A549 (cell line): ENCODE measurements around the gene PCNX1. TPM values are rescaled to one million over a fixed set of nuclear protein-coding genes. Genes with fewer than 3 reads are reported as not detected.
"Not testable (repeated sequence)": the region's sequence is repeated elsewhere in the genome, so short reads cannot be mapped to it uniquely, and the experiment has no call there.

Source experiments
- ATAC-seq, 2 experiments: fragments of 200-7000 bp in 1 of 2; fragments of >200 bp in 1 of 2; cut with Nextera tagmentation in 1 of 2; cut with Tn5 transposase in 1 of 2; 3 replicates each; pipeline versions ENCODE4 v1.8.0 to v1.9.1; 2018 to 2020; ENCODE audit warnings: mild to moderate bottlenecking in 1 of 2, moderate library complexity in 1 of 2
- CTCF ChIA-PET: fragments of 300-600 bp; sonication (Branson Sonifier 250); formaldehyde crosslinking; extraction: SDS; loops from one replicate; lab custom pipeline; 2021; ENCODE audit warnings: antibody characterized with exemption, inconsistent platforms; lab: Yijun Ruan, JAX
- POLR2A ChIA-PET: fragments of 350-600 bp; formaldehyde crosslinking; extraction: SDS; loops from one replicate; lab custom pipeline; 2021; ENCODE audit warnings: antibody characterized with exemption, inconsistent platforms; lab: Yijun Ruan, JAX
- DNase-seq, 2 experiments: peaks; one replicate each; pipeline versions ENCODE4 v3.0.0 to v3.0.0-alpha.2; 2011 to 2016; ENCODE audit warnings: low read depth in 1 of 2, low spot score in 1 of 2
- FAIRE-seq: peaks from 2 replicates; lab custom pipeline; 2011; peaks lifted over from hg19 to GRCh38; lab: Jason Lieb, UNC
- H3K27ac ChIP-seq, 2 experiments: fragments of >200 bp; sonication (Bioruptor Twin); formaldehyde crosslinking; 3 replicates each; pipeline ENCODE4 v1.5.1; 2016 to 2017
- H3K4me1 ChIP-seq: fragments of >200 bp; sonication (Bioruptor Twin); formaldehyde crosslinking; 3 replicates; pipeline ENCODE4 v1.6.1; 2016
- H3K4me2 ChIP-seq: fragments of >200 bp; sonication (Bioruptor Twin); formaldehyde crosslinking; 3 replicates; pipeline ENCODE4 v1.6.1; 2016
- H3K4me3 ChIP-seq: fragments of >200 bp; sonication (Bioruptor Twin); formaldehyde crosslinking; 3 replicates; pipeline ENCODE4 v1.5.1; 2016
- H3K9me3 ChIP-seq: fragments of >200 bp; sonication (Bioruptor Twin); formaldehyde crosslinking; 3 replicates; pipeline ENCODE4 v1.6.1; 2016
- BHLHE40 ChIP-seq: IDR thresholded peaks from 2 replicates; pipeline ENCODE4 v1.6.1; 2012; ENCODE audit warnings: low read depth, low read length, inconsistent platforms
- CEBPB ChIP-seq, 2 experiments: fragments of >200 bp in 1 of 2; sonication (Bioruptor Twin) in 1 of 2; formaldehyde crosslinking in 1 of 2; IDR thresholded peaks; 2 replicates each; pipeline ENCODE4 v1.6.1; 2012 to 2016
- CHD4 ChIP-seq: fragments of 200-600 bp; sonication (generic); IDR thresholded peaks from 2 replicates; pipeline ENCODE4 v1.6.1; 2016; ENCODE audit warnings: antibody characterized with exemption, mild to moderate bottlenecking, borderline replicate concordance
- EP300 ChIP-seq, 2 experiments: fragments of >200 bp; sonication (Bioruptor Twin); formaldehyde crosslinking; IDR thresholded peaks; 2 replicates in 1 of 2; 3 replicates in 1 of 2; pipeline ENCODE4 v1.6.1; 2016 to 2017
- FOXS1 ChIP-seq: fragments of 250-450 bp; sonication (Bioruptor Pico); IDR thresholded peaks from 2 replicates; pipeline ENCODE4 v1.5.0; 2020; ENCODE audit warnings: mild to moderate bottlenecking, moderate library complexity
- GATA3 ChIP-seq: IDR thresholded peaks from 2 replicates; pipeline ENCODE4 v1.6.1; 2012; ENCODE audit warnings: borderline replicate concordance
- HEYL ChIP-seq: fragments of 250-450 bp; sonication (Bioruptor Pico); IDR thresholded peaks from 2 replicates; pipeline ENCODE4 v1.8.0; 2021; ENCODE audit warnings: mild to moderate bottlenecking, moderate library complexity
- HOXB5 ChIP-seq: fragments of 250-450 bp; sonication (Bioruptor Pico); IDR thresholded peaks from 2 replicates; pipeline ENCODE4 v1.5.0; 2020; ENCODE audit warnings: mild to moderate bottlenecking, moderate library complexity
- JUN ChIP-seq, 2 experiments: fragments of >200 bp; sonication (Bioruptor Twin); formaldehyde crosslinking; IDR thresholded peaks; 2 replicates in 1 of 2; 3 replicates in 1 of 2; pipeline ENCODE4 v1.6.1; 2016 to 2017
- JUNB ChIP-seq: fragments of >200 bp; sonication (Bioruptor Twin); formaldehyde crosslinking; IDR thresholded peaks from 2 replicates; pipeline ENCODE4 v1.6.1; 2016
- KDM1A ChIP-seq: fragments of 200-600 bp; sonication (generic); IDR thresholded peaks from 2 replicates; pipeline ENCODE4 v1.6.1; 2016; ENCODE audit warnings: low read depth, mild to moderate bottlenecking
- KDM5A ChIP-seq: fragments of 200-600 bp; sonication (generic); IDR thresholded peaks from 2 replicates; pipeline ENCODE4 v1.6.1; 2016; ENCODE audit warnings: antibody characterized with exemption, mild to moderate bottlenecking
- MAFK ChIP-seq: fragments of 450-650 bp; IDR thresholded peaks from 2 replicates; pipeline ENCODE4 v1.6.1; 2014; ENCODE audit not compliant: partially characterized antibody
- MYC ChIP-seq: IDR thresholded peaks from 2 replicates; pipeline ENCODE4 v1.6.1; 2012; ENCODE audit warnings: mild to moderate bottlenecking, inconsistent platforms, low read length, improper control_type of control experiment, borderline replicate concordance
- NFE2L2 ChIP-seq: fragments of 150-350 bp; conservative IDR thresholded peaks from 2 replicates; pipeline ENCODE4 v1.6.1; 2014; ENCODE audit warnings: low read length
- NPAS2 ChIP-seq: fragments of 250-450 bp; sonication (Bioruptor Pico); IDR thresholded peaks from 2 replicates; pipeline ENCODE4 v1.8.0; 2022; ENCODE audit warnings: mild to moderate bottlenecking, moderate library complexity, borderline replicate concordance
- NR3C1 ChIP-seq: fragments of >200 bp; sonication (Bioruptor Twin); formaldehyde crosslinking; IDR thresholded peaks from 3 replicates; pipeline ENCODE4 v1.6.1; 2017
- PHF8 ChIP-seq: fragments of 200-600 bp; sonication (generic); IDR thresholded peaks from 2 replicates; pipeline ENCODE4 v1.6.1; 2016; ENCODE audit warnings: low read depth, mild to moderate bottlenecking, antibody characterized with exemption, moderate library complexity, borderline replicate concordance
- RARB ChIP-seq: fragments of 250-450 bp; sonication (Bioruptor Pico); IDR thresholded peaks from 2 replicates; pipeline ENCODE4 v1.8.0; 2021; ENCODE audit warnings: mild to moderate bottlenecking, moderate library complexity
- RCOR1 ChIP-seq: fragments of 150-350 bp; IDR thresholded peaks from 2 replicates; pipeline ENCODE4 v1.6.1; 2014; ENCODE audit warnings: antibody characterized with exemption, low read length, low read depth
- SMC3 ChIP-seq: fragments of >200 bp; sonication (Bioruptor Twin); formaldehyde crosslinking; IDR thresholded peaks from 3 replicates; pipeline ENCODE4 v1.6.1; 2018; ENCODE audit warnings: inconsistent platforms
- TFCP2L1 ChIP-seq: fragments of 250-450 bp; sonication (Bioruptor Pico); IDR thresholded peaks from 2 replicates; pipeline ENCODE4 v1.5.0; 2021; ENCODE audit warnings: mild to moderate bottlenecking
- TP53 ChIP-seq: fragments of 250-450 bp; sonication (Bioruptor Pico); IDR thresholded peaks from 2 replicates; pipeline ENCODE4 v1.5.0; 2021; ENCODE audit warnings: mild to moderate bottlenecking, moderate library complexity
- ZC3H11A ChIP-seq: fragments of 450-650 bp; IDR thresholded peaks from 2 replicates; pipeline ENCODE4 v1.6.1; 2014; ENCODE audit warnings: antibody characterized with exemption, mild to moderate bottlenecking
- ZFP36 ChIP-seq: fragments of 450-650 bp; IDR thresholded peaks from 2 replicates; pipeline ENCODE4 v1.6.1; 2014; ENCODE audit warnings: borderline replicate concordance; ENCODE audit not compliant: partially characterized antibody
- ZSCAN20 ChIP-seq: fragments of 250-450 bp; sonication (Bioruptor Pico); IDR thresholded peaks from 2 replicates; pipeline ENCODE4 v1.8.0; 2022; ENCODE audit warnings: mild to moderate bottlenecking, moderate library complexity
- WGBS: methylation state at CpG from one replicate; pipeline ENCODE4 v1.1.6; 2017; ENCODE audit errors: missing lambda C conversion rate; 5-methylcytosine and 5-hydroxymethylcytosine counted together
- polyA plus RNA-seq, 4 experiments: library from polyadenylated mRNA; depleted of rRNA in 3 of 4; stranded (reverse); fragments of >200 nt; fragmentation: RNase III in 1 of 4; extraction: RNeasy Plus Mini Kit Qiagen cat#74134 plus additional on column Dnase treatment in 1 of 4; gene quantifications; 2 replicates in 3 of 4; 3 replicates in 1 of 4; pipeline ENCODE4 v1.2.3, GENCODE V29; 2011 to 2017
- TF ChIP-seq, protein P1 (sequence below): fragments of >200 bp; sonication (Bioruptor Twin); formaldehyde crosslinking; IDR thresholded peaks from 3 replicates; pipeline ENCODE4 v1.5.1; 2016
- TF ChIP-seq, protein P2 (sequence below): fragments of 250-450 bp; sonication (Bioruptor Pico); IDR thresholded peaks from 2 replicates; pipeline ENCODE4 v1.5.0; 2020; ENCODE audit warnings: low read depth, mild to moderate bottlenecking, moderate library complexity
- TF ChIP-seq, protein P3 (sequence below): fragments of 450-650 bp; IDR thresholded peaks from 2 replicates; pipeline ENCODE4 v1.6.1; 2014; ENCODE audit warnings: antibody characterized with exemption
- TF ChIP-seq, protein P4 (sequence below): fragments of >200 bp; sonication (Bioruptor Twin); formaldehyde crosslinking; IDR thresholded peaks from 2 replicates; pipeline ENCODE4 v1.6.1; 2016
- TF ChIP-seq, protein P5 (sequence below): IDR thresholded peaks from 2 replicates; pipeline ENCODE4 v1.6.1; 2012

Gene PCNX1
- polyA plus RNA-seq, 2 of the 4 experiments (the other 2 are of a cell fraction): 10.4 to 45.0 TPM

DNA sequence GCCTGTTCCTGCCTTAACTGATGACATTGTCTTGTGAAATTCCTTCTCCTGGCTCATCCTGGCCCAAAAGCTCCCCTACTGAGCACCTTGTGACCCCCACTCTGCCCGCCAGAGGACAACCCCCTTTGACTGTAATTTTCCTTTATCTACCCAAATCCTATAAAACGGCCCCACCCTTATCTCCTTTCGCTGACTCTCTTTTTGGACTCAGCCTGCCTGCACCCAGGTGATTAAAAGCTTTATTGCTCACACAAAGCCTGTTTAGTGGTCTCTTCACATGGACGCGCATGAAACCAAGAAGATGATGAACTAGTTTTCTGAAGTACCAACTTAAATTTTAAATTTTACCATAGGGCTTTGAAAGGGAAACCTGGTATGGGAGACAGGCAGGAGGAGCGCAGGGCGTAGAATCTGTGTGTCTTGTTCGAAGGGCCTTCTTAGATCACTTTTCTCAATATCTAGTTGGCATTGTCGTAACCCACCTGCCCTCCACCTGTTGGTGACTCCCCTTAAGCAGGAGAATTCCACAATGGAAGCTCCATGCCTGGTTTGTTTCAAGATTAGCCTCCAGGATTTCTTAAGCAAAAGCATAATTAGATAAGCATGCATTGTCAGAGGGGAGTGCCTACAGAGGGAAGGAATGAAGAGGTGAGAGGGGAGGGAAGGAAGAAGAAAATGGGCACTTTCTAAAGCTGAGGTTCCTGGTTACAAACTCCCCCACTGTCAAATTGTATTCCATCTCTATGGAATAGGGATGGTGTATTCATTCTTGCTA, 222.6 kb downstream of the PCNX1 start:
- H3K4me2 ChIP-seq, H3K4me1 ChIP-seq, FAIRE-seq, DNase-seq, H3K27ac ChIP-seq, H3K4me3 ChIP-seq, POLR2A ChIA-PET, H3K9me3 ChIP-seq: not testable (repeated sequence)
- peak in 1 of 2 experiments; percentile 30; a peak in 1 of 6 replicates for ATAC-seq
- WGBS: 79% methylated on average over 9 of the region's 9 CpGs
- CTCF ChIA-PET: interaction anchor here (0.6 to 17.7 kb wide), 3 partner anchors 9 to 620 kb away, joined by 3 to 321 read pairs (median 5); no protein-coding TSS in a partner anchor

DNA sequence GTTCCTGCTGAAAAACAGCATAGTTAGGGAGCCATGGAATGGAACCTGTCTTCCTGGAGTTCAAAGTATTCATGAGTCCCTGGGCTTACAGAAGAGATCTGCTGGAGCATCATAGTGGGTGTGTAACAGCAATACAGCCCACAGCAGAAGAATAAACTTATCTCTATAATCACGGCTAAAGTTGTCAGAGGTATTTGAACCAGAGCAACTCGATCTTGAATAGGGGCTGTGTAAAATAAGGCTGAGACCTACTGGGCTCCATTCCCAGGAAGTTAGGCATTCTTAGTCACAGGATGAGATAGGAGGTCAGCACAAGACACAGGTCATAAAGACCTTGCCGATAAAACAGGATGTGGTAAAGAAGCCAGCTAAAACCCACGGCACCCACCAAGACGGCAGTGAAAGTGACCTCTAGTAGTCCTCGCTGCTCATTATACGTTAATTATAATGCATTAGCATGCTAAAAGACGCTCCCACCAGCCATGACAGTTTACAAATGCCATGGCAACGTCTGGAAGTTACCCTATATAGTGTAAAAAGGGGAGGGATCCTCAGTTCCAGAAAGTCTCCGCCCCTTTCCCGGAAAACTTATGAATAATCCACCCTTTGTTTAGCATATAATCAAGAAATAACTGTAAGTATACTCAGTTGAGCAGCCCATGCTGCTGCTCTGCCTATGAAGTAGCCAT, 223.4 kb downstream of the PCNX1 start:
- no peaks in the 10 kb centered on the region for H3K4me1 ChIP-seq
- H3K9me3 ChIP-seq: no peaks in the 10 kb centered on the region
- H3K4me3 ChIP-seq: no peak overlapping the region
- FAIRE-seq: no peak
- H3K4me2 ChIP-seq: no peak overlapping the region
- 52% methylated on average over 11 of the region's 11 CpGs for WGBS
- no peak for DNase-seq
- no peak; a peak in 1 of 6 replicates for ATAC-seq
- POLR2A ChIA-PET: no interaction called here
- H3K27ac ChIP-seq: no peak overlapping the region
- TF ChIP-seq NPAS2 (no peak), ZFP36 (no peak), KDM5A (no peak), RCOR1 (no peak), NR3C1 (no peak), ZSCAN20 (CRISPR knock-in tag) (no peak), BHLHE40 (no peak), TFCP2L1 (CRISPR knock-in tag) (no peak), CHD4 (no peak), NFE2L2 (no peak), GATA3 (no peak), RARB (CRISPR knock-in tag) (no peak), MYC (no peak), HEYL (CRISPR knock-in tag) (no peak), KDM1A (no peak)
- TF ChIP-seq, protein P1, sequence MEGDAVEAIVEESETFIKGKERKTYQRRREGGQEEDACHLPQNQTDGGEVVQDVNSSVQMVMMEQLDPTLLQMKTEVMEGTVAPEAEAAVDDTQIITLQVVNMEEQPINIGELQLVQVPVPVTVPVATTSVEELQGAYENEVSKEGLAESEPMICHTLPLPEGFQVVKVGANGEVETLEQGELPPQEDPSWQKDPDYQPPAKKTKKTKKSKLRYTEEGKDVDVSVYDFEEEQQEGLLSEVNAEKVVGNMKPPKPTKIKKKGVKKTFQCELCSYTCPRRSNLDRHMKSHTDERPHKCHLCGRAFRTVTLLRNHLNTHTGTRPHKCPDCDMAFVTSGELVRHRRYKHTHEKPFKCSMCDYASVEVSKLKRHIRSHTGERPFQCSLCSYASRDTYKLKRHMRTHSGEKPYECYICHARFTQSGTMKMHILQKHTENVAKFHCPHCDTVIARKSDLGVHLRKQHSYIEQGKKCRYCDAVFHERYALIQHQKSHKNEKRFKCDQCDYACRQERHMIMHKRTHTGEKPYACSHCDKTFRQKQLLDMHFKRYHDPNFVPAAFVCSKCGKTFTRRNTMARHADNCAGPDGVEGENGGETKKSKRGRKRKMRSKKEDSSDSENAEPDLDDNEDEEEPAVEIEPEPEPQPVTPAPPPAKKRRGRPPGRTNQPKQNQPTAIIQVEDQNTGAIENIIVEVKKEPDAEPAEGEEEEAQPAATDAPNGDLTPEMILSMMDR: no peak
- TF ChIP-seq, protein P2, sequence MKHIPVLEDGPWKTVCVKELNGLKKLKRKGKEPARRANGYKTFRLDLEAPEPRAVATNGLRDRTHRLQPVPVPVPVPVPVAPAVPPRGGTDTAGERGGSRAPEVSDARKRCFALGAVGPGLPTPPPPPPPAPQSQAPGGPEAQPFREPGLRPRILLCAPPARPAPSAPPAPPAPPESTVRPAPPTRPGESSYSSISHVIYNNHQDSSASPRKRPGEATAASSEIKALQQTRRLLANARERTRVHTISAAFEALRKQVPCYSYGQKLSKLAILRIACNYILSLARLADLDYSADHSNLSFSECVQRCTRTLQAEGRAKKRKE: no peak
- TF ChIP-seq, protein P3, sequence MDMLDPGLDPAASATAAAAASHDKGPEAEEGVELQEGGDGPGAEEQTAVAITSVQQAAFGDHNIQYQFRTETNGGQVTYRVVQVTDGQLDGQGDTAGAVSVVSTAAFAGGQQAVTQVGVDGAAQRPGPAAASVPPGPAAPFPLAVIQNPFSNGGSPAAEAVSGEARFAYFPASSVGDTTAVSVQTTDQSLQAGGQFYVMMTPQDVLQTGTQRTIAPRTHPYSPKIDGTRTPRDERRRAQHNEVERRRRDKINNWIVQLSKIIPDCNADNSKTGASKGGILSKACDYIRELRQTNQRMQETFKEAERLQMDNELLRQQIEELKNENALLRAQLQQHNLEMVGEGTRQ: no peak
- TF ChIP-seq, protein P4, sequence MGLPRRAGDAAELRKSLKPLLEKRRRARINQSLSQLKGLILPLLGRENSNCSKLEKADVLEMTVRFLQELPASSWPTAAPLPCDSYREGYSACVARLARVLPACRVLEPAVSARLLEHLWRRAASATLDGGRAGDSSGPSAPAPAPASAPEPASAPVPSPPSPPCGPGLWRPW: no peak
- TF ChIP-seq, all 56 proteins: peak for 0
- CTCF ChIA-PET: interaction anchor here (0.6 to 17.7 kb wide), 3 partner anchors 8 to 619 kb away, joined by 3 to 321 read pairs (median 5); no protein-coding TSS in a partner anchor

DNA sequence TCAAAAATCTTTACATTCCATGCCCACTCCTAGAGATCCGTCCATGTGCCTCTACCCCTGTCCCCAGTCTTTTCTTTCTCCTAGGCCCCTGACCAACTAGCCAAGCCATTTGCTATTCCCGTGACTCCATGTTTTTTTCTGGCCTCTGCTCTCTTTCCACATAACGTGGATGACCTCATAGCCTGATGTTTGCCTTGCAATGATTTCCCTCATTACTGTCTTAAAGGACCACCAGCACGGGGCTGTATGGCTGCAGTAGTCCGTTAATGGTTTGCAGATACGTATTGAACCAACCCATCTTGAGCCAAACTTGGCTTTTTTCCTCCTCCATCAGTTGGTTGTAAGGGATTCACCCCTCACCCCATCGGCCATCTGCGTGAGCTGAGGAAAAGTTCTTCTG, 226.0 kb downstream of the PCNX1 start:
- ATAC-seq (no peak), FAIRE-seq (no peak)
- WGBS: 29% methylated on average over 8 of the region's 8 CpGs

More for the DNA sequence above, 226.0 kb downstream of the PCNX1 start:
- Histone ChIP-seq H3K4me1 (no peaks in the 10 kb centered on the region), H3K4me3 (no peak overlapping the region), H3K4me2 (no peak overlapping the region), H3K27ac (no peak overlapping the region), H3K9me3 (no peaks in the 10 kb centered on the region)
- CTCF ChIA-PET: interaction anchor here (2.3 to 17.7 kb wide), 2 partner anchors 29 to 617 kb away, joined by 6 to 321 read pairs; no protein-coding TSS in a partner anchor
- no peak for DNase-seq
- TF ChIP-seq MAFK (no peak), JUNB (no peak), SMC3 (no peak), CHD4 (no peak), EP300 (IDR thresholded peaks at IDR 0.05) (no peak), ZFP36 (no peak), TP53 (CRISPR knock-in tag) (no peak), CEBPB (IDR thresholded peaks at IDR 0.05) (no peak), PHF8 (no peak), HOXB5 (CRISPR knock-in tag) (no peak), ZC3H11A (no peak), FOXS1 (no peak), ZSCAN20 (CRISPR knock-in tag) (no peak), JUN (IDR thresholded peaks at IDR 0.05) (no peak)
- TF ChIP-seq, protein P5, sequence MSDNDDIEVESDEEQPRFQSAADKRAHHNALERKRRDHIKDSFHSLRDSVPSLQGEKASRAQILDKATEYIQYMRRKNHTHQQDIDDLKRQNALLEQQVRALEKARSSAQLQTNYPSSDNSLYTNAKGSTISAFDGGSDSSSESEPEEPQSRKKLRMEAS: no peak
- TF ChIP-seq, protein P4: no peak
- POLR2A ChIA-PET: no interaction called here
